Measurements from ENCODE around the gene SRPRA. TPM values are rescaled to one million over a fixed set of nuclear protein-coding genes. Genes with fewer than 3 reads are reported as not detected.

SRPRA gene
- total and polyA plus RNA-seq, 7 donors, result 7.8 to 66.5 (median 53.2) TPM

GRCh38 chr11:126224647-126225294 is 43.9 kb downstream of the SRPRA start:
- Histone ChIP-seq H3K9me3 (no peaks in the 10 kb centered on the region), H3K36me3 (no peaks in the 10 kb centered on the region), H3K27ac (no peak overlapping the region), H3K4me1 (no peaks in the 10 kb centered on the region), H3K27me3 (no peaks in the 10 kb centered on the region), H3K4me3 (no peak overlapping the region)
- TF ChIP-seq EP300 (IDR thresholded peaks at IDR 0.05) (no peak), CTCF (IDR thresholded peaks at IDR 0.05) (no peak)
- intact Hi-C loops (cut with DNase I), result no loop called here
- no peak for DNase-seq
- 93 to 96% methylated on average over 6 of the region's 6 CpGs for WGBS, 2 donors

GRCh38 chr11:126219547-126219946 is 49.1 kb downstream of the SRPRA start:
- Histone ChIP-seq H3K4me3 (no peak overlapping the region), H3K36me3 (no peaks in the 10 kb centered on the region), H3K27ac (no peak overlapping the region), H3K9me3 (no peaks in the 10 kb centered on the region), H3K4me1 (peaks cover 0 to 4% (median 0%) of the 10 kb centered on the region in 4 donors), H3K27me3 (no peaks in the 10 kb centered on the region)
- 15 to 58% methylated on average over 4 of the region's 4 CpGs for WGBS, 2 donors
- TF ChIP-seq EP300 (IDR thresholded peaks at IDR 0.05) (no peak), POLR2A (IDR thresholded peaks at IDR 0.05) (no peak), POLR2AphosphoS5 (IDR thresholded peaks at IDR 0.05) (no peak), CTCF (IDR thresholded peaks at IDR 0.05) (no peak)
- DNase-seq, result no peak
- intact Hi-C loops (cut with DNase I), result no loop called here

- no peak for DNase-seq
- H3K4me3 ChIP-seq, result no peak overlapping the region
- intact Hi-C loops (cut with DNase I), result no loop called here
- H3K27me3 ChIP-seq, result no peaks in the 10 kb centered on the region
- no peak overlapping the region for H3K27ac ChIP-seq
- no peak for TF ChIP-seq POLR2AphosphoS5 (IDR thresholded peaks at IDR 0.05)
- TF ChIP-seq POLR2A (IDR thresholded peaks at IDR 0.05), result no peak
- no peak for TF ChIP-seq EP300 (IDR thresholded peaks at IDR 0.05)
- no peak for TF ChIP-seq CTCF (IDR thresholded peaks at IDR 0.05)
- no peaks in the 10 kb centered on the region for H3K36me3 ChIP-seq
- 22 to 35% methylated on average over 1 of the region's 1 CpG for WGBS, 2 donors
- peaks cover 0 to 12% (median 8%) of the 10 kb centered on the region in 4 donors for H3K4me1 ChIP-seq
- H3K9me3 ChIP-seq, result no peaks in the 10 kb centered on the region
Observed at GRCh38 chr11:126217491-126217890, 51.2 kb downstream of the SRPRA start.

GRCh38 chr11:126216526-126217305 is 52.0 kb downstream of the SRPRA start:
- no peak for TF ChIP-seq EP300 (IDR thresholded peaks at IDR 0.05)
- no peak for TF ChIP-seq POLR2AphosphoS5 (IDR thresholded peaks at IDR 0.05)
- Histone ChIP-seq H3K27me3 (no peaks in the 10 kb centered on the region), H3K4me1 (peaks cover 0 to 18% (median 14%) of the 10 kb centered on the region in 4 donors), H3K4me3 (no peak overlapping the region), H3K9me3 (no peaks in the 10 kb centered on the region), H3K27ac (no peak overlapping the region), H3K36me3 (no peaks in the 10 kb centered on the region)
- DNase-seq, result no peak
- intact Hi-C loops (cut with DNase I), result no loop called here
- 66 to 84% methylated on average over 6 of the region's 6 CpGs for WGBS, 2 donors

- DNase-seq, result no peak
- intact Hi-C loops (cut with DNase I), result no loop called here
- H3K27ac ChIP-seq, result no peak overlapping the region
- no peak for TF ChIP-seq POLR2AphosphoS5 (IDR thresholded peaks at IDR 0.05)
- no peak for TF ChIP-seq POLR2A (IDR thresholded peaks at IDR 0.05)
- no peak for TF ChIP-seq EP300 (IDR thresholded peaks at IDR 0.05)
- TF ChIP-seq CTCF (IDR thresholded peaks at IDR 0.05), result no peak
- no peaks in the 10 kb centered on the region for H3K36me3 ChIP-seq
- 8 to 54% methylated on average over 6 of the region's 6 CpGs for WGBS, 2 donors
- no peaks in the 10 kb centered on the region for H3K9me3 ChIP-seq
- H3K27me3 ChIP-seq, result no peaks in the 10 kb centered on the region
- H3K4me1 ChIP-seq, result peaks cover 0 to 28% (median 21%) of the 10 kb centered on the region in 4 donors
- no peak overlapping the region for H3K4me3 ChIP-seq
Observed at GRCh38 chr11:126214841-126215240, 53.9 kb downstream of the SRPRA start.

All from sigmoid colon (tissue), 7 donors.